8988T (cell line): ENCODE measurements around the gene RCBTB2.
A peak's percentile ranks its signal among the peaks of the same experiment; 100 is the strongest.
"Not testable (repeated sequence)": the region's sequence is repeated elsewhere in the genome, so short reads cannot be mapped to it uniquely, and the experiment has no call there.

Experiments used
- DNase-seq: peaks from one replicate; pipeline ENCODE4 v3.0.0; 2011

The RCBTB2 gene

GRCh38 chr13:48532506-48533499, at the start of gene RCBTB2:
TSS of gene RCBTB2 (minus strand) at chr13:48533080. CDS start at chr13:48521939, 11,141 bp downstream.
- DNase-seq: peak; percentile 89

DNA sequence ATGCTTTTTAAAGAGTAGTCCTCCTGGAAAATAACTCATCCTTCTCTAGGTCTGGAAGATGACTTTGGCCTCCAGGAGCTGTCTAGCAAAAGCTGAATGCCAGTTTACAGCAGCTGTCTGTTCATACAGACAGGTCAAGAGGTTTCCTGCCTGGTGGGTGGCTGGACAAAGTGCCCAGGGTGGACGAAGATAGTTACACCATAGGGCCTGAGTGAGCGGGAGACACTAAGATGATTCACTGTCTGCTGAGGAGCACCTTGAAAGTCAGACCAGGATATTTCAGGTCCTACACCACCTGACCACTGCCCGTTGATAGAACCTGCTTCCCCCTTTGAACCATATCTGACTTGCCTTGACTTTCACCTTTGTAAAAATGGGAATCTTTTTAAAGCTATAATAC, 49.2 kb upstream of the RCBTB2 start:
- no peak for DNase-seq

GRCh38 chr13:48580896-48581295, 48.0 kb upstream of the RCBTB2 start:
- no peak for DNase-seq

GRCh38 chr13:48580185-48580803, 47.4 kb upstream of the RCBTB2 start:
- DNase-seq: peak; percentile 16

- DNase-seq: not testable (repeated sequence)
Observed at GRCh38 chr13:48579919-48580180, 47.0 kb upstream of the RCBTB2 start.

DNA sequence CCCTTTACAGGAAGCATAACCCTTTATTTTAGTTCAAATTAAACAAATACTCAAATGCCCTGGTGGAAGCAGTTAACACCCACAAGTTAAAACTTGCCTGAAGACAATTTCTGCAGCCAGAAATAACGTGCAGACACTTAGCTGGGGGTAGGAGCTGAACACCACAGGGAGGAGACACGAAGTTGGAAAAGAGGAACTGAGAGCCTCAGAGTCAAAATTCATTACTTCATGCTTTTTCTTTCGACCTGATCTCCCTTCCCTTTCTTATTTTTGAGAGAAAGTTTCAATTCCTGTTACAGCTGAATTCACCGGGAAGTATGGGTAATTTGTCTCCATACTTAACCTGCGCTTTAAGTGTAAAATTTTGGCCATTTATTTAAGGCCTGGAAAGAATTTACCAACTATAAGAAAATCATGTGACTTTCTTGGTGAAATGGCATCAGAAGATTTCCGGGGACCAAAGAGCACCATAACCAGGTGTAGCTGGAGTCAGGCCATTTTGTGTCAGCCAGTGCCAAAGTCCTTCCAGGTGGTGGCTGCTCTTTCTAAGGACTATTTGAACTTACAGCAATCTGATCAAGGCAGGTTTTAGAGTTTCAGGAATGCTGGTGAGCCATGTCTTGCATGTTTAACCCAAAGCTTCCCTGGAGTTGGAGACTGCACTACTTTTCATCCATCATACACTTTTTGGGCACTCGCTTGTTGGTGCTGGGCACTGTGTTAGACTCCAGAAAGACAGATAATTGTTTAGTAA, 46.5 kb upstream of the RCBTB2 start:
- no peak for DNase-seq

GRCh38 chr13:48578516-48579164, 45.8 kb upstream of the RCBTB2 start:
- DNase-seq: no peak

- no peak for DNase-seq
Observed at GRCh38 chr13:48576448-48577010, 43.6 kb upstream of the RCBTB2 start.

DNA sequence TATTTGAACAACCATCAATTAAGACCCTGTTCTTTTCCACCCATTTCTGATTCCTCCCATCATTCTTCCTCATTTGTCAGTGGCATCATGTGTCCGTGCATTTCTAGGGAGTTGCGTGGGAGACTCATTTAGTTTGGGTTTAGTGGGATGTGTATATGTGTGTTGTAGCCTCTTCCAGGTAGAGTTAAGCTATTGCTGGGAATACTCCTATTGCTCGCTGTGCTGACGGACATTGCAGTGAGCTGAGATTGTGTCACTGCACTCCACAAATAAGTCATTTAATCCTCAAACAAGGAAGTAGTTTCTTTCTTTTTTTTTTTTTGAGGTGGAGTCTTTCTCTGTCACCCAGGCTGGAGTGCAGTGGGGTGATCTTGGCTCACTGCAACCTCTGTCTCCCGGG, 42.2 kb upstream of the RCBTB2 start:
- DNase-seq: no peak

DNA sequence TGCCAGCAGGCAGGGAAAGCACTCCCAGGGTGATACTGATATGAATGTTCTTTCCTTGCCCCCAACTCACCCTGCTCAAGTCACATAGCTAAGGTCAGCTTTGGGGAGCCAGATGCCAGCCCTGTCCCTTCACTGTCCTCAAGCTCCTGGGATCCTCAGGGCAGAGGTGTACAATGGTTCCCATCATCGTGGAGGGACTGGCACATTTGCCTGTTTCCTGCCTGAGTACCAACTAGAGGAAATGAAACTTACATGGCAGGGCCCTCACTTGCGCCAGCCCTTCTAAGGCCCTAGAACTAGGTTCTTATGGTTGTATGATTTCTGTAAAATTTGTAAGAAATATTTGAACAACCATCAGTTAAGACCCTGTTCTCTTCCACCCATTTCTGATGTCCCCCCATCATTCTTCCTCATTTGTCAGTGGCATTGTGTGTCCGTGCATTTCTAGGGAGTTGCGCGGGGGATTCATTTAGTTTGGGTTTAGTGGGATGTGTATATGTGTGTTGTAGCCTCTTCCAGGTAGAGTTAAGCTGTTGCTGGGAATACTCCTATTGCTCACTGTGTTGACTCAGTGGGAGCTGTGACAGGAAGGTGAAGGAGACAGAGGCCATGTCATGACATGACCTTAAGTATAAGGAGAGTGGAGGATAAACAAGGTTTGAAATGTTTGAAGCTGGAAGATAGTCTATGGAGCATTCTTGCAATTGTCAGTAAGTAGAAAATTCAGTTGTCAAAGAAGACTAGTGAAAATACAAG, 41.3 kb upstream of the RCBTB2 start:
- DNase-seq: no peak

DNA sequence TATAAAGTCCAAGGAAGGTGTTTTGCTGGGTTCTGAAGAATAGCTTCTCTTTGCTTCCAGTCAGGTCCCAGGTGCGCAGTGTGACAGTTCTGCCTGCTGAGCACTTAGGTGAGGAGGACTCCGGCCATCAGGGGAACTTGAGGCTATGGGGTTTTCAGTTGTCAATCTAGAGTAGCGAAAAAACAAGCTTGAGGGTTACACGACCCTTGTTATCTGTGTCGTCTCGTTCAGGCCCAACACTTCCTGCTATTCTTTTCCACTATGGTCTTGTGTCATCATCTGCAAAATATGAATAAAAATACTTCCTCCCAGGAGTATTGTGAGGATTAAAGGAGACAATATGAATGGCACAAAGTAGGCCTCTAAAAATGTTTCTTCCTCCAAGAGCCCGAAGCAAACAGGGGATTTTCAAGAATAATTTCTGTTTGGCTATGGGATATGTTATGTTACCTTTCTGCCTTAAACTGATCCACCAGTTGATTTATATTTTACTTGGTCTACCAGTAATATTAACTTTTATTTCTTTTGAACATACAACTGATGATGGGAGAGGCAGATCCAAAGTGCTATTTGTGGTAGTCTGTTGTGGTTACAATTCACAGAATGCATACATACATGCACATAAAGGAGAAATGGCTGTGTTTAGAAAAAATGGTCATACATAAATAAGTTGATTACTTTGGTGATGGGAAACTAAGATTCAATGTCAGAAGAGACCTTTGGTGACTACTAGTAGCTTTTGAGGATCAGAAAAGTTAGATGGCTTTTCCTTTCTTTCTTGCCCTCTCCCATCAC, 40.5 kb upstream of the RCBTB2 start:
- DNase-seq: no peak

- no peak for DNase-seq
Observed at GRCh38 chr13:48571126-48571913, 38.4 kb upstream of the RCBTB2 start.

DNA sequence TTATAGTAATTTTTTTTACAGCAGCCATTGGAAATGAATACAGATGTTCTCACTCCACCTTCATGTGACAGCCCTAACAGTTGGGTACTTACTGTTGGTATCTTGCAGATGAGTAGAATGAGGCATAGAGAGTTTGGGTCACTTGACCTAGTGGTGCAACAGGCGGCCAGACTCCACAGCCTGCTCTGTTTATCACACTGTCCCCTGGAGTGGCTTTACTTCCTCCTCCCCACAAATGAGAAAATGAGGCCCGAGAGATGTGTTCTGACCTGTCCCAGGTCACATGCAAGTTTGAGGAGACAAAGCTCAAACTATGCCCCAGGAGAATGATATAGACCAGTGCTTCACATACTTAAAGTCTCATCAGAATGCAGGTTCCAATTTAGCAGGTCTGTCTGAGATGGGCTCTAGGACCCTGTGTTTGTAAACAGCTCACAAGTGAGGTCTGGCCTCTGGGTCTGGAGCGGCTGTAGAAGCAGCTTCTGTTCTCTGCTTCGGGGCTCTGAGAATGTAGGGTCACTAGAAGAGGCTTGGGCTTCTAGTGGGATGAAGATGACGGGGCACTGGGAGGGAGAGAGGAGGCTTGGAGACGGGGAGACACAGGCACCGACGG, 37.4 kb upstream of the RCBTB2 start:
- DNase-seq: no peak

DNA sequence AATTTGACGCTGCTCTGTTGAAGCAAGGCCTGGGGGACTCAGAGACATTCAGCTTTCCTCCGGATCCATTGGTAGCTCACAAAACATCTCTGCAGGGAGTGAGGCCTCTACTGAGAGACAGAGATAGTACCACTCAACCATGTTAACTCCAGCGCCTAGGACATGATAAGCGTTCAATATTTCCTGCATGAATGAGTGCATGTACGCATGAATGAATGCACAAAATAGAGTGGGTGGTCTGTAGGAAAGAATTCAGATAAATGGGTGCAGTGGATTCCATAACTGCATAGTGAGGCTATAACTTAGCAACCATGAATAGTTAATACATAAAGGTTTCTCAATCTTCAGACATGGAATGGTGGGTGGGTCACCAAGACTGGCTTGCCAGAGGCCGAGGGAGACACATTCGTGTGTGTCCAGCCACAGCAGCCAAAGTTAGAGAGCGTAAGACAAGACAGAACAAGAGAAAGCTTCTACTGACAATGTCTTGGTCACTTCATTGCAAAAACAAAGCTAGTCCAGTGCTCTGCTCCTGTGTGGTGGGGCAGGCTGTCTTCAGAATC, 36.3 kb upstream of the RCBTB2 start:
- DNase-seq: no peak

- DNase-seq: no peak
Observed at GRCh38 chr13:48568370-48569103, 35.7 kb upstream of the RCBTB2 start.

DNA sequence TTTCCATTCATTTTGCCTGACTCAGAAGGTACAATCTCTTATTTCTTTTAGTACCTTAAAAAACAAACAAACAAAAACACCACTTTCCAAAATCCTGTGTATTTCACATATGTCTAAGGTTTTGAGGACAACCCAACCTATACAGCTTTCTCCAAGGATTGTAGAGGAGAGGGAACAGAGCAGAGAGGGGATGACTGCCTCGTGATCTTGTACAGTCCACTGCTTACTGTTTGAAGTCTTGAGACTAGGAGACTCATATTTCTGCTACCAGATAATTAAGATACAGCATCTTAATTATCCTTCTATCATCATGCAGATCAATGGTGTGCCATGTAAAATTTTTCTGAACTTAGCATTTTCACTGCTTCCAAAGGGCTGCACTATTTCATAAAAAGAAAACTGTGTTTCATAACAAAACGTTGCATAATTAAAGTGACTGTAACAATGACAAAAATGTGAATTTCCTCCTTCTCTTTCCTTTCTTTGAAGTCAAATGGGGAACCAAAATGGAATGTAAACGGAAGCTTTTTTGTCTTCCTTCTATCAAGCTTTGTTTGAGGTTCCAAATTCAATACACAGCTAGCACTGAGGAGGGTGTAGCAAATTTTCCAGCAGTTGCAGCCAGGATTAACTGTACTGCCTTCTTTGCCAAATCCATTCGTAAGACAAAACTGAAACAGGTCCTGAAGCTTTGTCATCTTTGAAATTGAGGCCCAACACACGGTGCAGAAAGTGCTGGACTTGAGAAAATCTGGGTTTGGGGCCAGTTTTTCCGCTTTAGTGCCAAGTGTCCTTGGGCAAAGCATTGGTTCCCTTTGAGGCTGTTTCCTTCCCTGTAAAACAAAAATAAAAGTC, 34.9 kb upstream of the RCBTB2 start:
- DNase-seq: no peak

DNA sequence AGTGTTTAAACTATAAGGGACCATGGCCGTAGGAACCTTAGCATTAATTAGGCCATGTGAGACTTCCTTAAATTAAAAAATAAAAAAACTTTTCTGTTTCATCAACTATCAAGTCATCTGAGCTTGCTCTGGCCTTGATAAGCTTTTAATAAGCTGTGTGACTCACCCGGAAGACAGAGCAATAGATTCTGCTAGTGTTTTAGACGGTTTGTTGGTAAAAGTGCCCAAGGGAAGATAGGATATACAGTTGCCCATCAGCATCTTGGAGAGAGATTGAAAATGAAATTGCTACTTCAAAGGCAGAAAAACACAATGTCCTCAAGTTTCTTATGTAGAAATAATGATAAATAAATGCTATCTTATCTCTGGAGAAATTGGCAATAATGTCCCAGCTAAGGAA, 31.2 kb upstream of the RCBTB2 start:
- no peak for DNase-seq

GRCh38 chr13:48563626-48564025, 30.7 kb upstream of the RCBTB2 start:
- no peak for DNase-seq
